ENCODE results near the gene SERPINB7. TPM values are rescaled to one million over a fixed set of nuclear protein-coding genes. Genes with fewer than 3 reads are reported as not detected.

SERPINB7 gene
- total RNA-seq, 3 donors from 2014 or later (not counting 1 experiment from before 2014, with no cell fraction given): not detected

DNA sequence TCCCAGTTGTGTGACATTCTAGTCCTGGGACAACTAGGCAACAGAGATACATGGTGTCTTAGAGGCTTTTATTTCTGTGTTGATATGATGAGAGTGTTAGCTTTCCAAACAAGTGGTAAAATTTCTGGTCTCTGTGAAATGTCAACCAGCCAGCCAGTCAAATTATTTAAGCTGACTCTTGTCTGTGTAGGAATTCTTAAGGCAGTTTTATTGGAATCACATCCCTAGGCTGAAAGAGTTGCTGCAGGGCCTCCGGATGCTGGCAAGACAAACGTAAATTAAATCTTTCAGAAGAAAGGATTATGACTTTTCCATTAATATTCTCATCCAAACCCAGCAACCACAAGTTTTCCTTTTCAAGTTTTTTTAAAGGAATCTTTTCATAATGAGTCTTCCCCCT is 44.6 kb downstream of the SERPINB7 start:
- WGBS (ENCODE audit: insufficient coverage): 81% methylated on average over 2 of the region's 2 CpGs
- DNase-seq: no peak
- no peak overlapping the region for H3K27ac ChIP-seq (ENCODE audit: low read length)
- intact Hi-C loops (cut with micrococcal nuclease): loop anchor here (10.0 kb wide), 1 partner anchor 155 kb away; the partner anchor contains the start of gene SERPINB8
- Mint-ChIP-seq H3K27me3 (ENCODE audit: low read depth in 2 of 2) (peaks cover 20 to 30% of the 10 kb centered on the region in 2 donors), H3K4me3 (no peak overlapping the region), H3K27ac (no peak overlapping the region), H3K36me3 (peaks cover 12% of the 10 kb centered on the region), H3K9me3 (peaks cover 7 to 10% of the 10 kb centered on the region in 2 donors), H3K4me1 (no peaks in the 10 kb centered on the region)
- no peaks in the 10 kb centered on the region for H3K4me1 ChIP-seq (ENCODE audit: control insufficient read depth, insufficient read depth, low read length)
- no peak for ATAC-seq
- no peaks in the 10 kb centered on the region for H3K9me3 ChIP-seq (ENCODE audit: control insufficient read depth, insufficient read depth, low read length)
- TF ChIP-seq, protein P1, sequence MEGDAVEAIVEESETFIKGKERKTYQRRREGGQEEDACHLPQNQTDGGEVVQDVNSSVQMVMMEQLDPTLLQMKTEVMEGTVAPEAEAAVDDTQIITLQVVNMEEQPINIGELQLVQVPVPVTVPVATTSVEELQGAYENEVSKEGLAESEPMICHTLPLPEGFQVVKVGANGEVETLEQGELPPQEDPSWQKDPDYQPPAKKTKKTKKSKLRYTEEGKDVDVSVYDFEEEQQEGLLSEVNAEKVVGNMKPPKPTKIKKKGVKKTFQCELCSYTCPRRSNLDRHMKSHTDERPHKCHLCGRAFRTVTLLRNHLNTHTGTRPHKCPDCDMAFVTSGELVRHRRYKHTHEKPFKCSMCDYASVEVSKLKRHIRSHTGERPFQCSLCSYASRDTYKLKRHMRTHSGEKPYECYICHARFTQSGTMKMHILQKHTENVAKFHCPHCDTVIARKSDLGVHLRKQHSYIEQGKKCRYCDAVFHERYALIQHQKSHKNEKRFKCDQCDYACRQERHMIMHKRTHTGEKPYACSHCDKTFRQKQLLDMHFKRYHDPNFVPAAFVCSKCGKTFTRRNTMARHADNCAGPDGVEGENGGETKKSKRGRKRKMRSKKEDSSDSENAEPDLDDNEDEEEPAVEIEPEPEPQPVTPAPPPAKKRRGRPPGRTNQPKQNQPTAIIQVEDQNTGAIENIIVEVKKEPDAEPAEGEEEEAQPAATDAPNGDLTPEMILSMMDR (IDR thresholded peaks at IDR 0.05): no peak
- no peaks in the 10 kb centered on the region for H3K27me3 ChIP-seq (ENCODE audit: control insufficient read depth, insufficient read depth, low read length)
- no peaks in the 10 kb centered on the region for H3K36me3 ChIP-seq (ENCODE audit: control insufficient read depth, insufficient read depth, low read length)
- no peak overlapping the region for H3K4me3 ChIP-seq (ENCODE audit: low read length)

DNA sequence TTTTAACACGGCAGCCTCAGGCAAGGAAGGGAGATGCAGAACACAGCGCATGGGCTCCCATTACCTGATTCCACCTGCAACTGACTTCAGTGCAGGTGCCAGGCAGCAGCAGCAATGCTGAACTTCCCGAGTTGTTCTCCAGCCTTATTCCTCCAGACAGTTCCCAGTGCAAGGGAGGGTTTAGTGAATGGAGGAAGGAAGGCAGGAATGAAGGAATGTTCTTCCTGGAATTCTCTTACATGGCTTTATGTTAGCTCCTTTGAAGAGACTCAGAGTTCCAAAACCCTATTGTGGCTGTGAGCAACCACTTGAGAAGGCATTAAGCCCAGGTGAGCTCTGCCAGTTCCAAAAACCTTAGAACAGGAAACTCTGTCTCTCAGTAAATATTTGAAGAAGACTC is 45.5 kb downstream of the SERPINB7 start:
- TF ChIP-seq, protein P1 (IDR thresholded peaks at IDR 0.05): no peak
- H3K4me3 Mint-ChIP-seq: no peak overlapping the region
- DNase-seq: no peak
- H3K27ac ChIP-seq (ENCODE audit: low read length): no peak overlapping the region
- no peak overlapping the region for H3K27ac Mint-ChIP-seq
- intact Hi-C loops (cut with micrococcal nuclease): loop anchor here (10.0 kb wide), 1 partner anchor 154 kb away; the partner anchor contains the start of gene SERPINB8
- H3K27me3 ChIP-seq (ENCODE audit: control insufficient read depth, insufficient read depth, low read length): no peaks in the 10 kb centered on the region
- H3K36me3 Mint-ChIP-seq: peaks cover 7% of the 10 kb centered on the region
- no peaks in the 10 kb centered on the region for H3K4me1 Mint-ChIP-seq
- 87% methylated on average over 3 of the region's 3 CpGs for WGBS (ENCODE audit: insufficient coverage)
- no peaks in the 10 kb centered on the region for H3K36me3 ChIP-seq (ENCODE audit: control insufficient read depth, insufficient read depth, low read length)
- no peak overlapping the region for H3K4me3 ChIP-seq (ENCODE audit: low read length)
- peaks cover 11 to 26% of the 10 kb centered on the region in 2 donors for H3K27me3 Mint-ChIP-seq (ENCODE audit: low read depth in 2 of 2)
- ATAC-seq: no peak
- peaks cover 5 to 7% of the 10 kb centered on the region in 2 donors for H3K9me3 Mint-ChIP-seq
- no peaks in the 10 kb centered on the region for H3K9me3 ChIP-seq (ENCODE audit: control insufficient read depth, insufficient read depth, low read length)
- no peaks in the 10 kb centered on the region for H3K4me1 ChIP-seq (ENCODE audit: control insufficient read depth, insufficient read depth, low read length)

DNA sequence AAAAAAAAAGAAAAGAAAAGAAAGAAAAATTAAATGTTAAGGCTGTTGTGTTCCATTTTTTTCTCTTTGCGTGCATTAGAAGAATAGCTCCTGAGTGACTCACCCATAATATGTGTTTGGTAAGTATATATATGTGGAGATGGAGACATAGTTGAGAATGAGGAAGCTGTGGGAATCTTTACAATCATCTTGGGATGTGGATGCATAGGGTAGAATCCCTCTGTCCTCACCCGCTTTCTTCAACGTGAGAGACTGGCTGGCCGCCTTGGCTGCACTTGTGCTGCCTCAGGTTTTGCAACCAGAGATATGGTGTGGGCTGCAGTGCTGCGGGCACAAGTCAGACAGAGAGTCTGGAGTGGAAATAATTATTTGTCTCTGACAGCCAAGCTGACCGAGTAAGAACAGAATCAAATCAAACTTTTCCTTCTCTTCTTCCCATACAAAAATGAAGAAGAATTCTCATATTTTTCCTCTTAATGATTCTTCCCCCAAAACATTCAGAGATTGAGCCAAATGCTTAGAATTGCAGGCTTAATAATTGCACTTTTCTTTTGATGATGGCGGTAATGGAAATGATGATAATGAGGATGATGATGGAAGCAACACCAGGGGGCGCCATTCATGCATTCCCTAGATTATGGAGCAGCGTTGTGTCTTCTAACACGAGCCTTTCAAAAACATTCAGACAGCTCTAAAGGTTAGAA is 48.5 kb downstream of the SERPINB7 start:
- H3K36me3 Mint-ChIP-seq: no peaks in the 10 kb centered on the region
- H3K4me3 ChIP-seq (ENCODE audit: low read length): no peak overlapping the region
- no peaks in the 10 kb centered on the region for H3K4me1 Mint-ChIP-seq
- H3K27me3 ChIP-seq (ENCODE audit: control insufficient read depth, insufficient read depth, low read length): no peaks in the 10 kb centered on the region
- H3K4me3 Mint-ChIP-seq: no peak overlapping the region
- H3K27ac ChIP-seq (ENCODE audit: low read length): no peak overlapping the region
- no peaks in the 10 kb centered on the region for H3K4me1 ChIP-seq (ENCODE audit: control insufficient read depth, insufficient read depth, low read length)
- WGBS (ENCODE audit: insufficient coverage): 78% methylated on average over 10 of the region's 10 CpGs
- ATAC-seq: no peak
- H3K27me3 Mint-ChIP-seq (ENCODE audit: low read depth in 2 of 2): peaks cover 0 to 9% of the 10 kb centered on the region in 2 donors
- H3K9me3 Mint-ChIP-seq: no peaks in the 10 kb centered on the region
- no peak overlapping the region for H3K27ac Mint-ChIP-seq
- no peaks in the 10 kb centered on the region for H3K9me3 ChIP-seq (ENCODE audit: control insufficient read depth, insufficient read depth, low read length)
- TF ChIP-seq, protein P1 (IDR thresholded peaks at IDR 0.05): peak; percentile 21
- intact Hi-C loops (cut with micrococcal nuclease): loop anchor here (10.0 kb wide), 1 partner anchor 151 kb away; the partner anchor contains the start of gene SERPINB8
- peak in 1 of 2 donors; percentile 44 for DNase-seq
- no peaks in the 10 kb centered on the region for H3K36me3 ChIP-seq (ENCODE audit: control insufficient read depth, insufficient read depth, low read length)
